HG02763 (cell line): ENCODE results near the gene CHCHD6.

Experiments
- ATAC-seq: cut with Tn5 transposase; IDR thresholded peaks from one replicate; pipeline ENCODE4 v1.9.1; 2021; ENCODE audit warnings: mild to moderate bottlenecking, moderate library complexity; ENCODE audit not compliant: unreplicated experiment

The CHCHD6 gene

DNA sequence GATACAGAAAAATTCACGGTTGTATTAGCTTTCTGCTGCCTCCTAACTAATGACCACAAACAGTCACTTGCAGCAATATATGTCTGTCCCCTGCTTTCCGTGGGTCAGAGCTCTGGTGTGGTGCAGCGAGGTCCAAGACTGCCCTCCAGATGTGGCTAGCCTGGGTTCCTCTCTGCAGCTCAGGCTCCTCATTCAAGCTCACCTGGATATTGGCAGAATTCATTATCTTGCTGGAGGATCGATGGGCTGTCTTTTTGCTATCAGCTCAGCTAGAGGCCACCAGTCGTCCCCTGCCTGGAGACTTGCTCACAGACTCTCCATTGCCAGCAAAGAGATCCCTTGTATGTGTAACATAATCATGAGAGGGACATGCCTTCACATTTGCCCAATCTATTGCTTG is 266.1 kb downstream of the CHCHD6 start:
- no peak for ATAC-seq

DNA sequence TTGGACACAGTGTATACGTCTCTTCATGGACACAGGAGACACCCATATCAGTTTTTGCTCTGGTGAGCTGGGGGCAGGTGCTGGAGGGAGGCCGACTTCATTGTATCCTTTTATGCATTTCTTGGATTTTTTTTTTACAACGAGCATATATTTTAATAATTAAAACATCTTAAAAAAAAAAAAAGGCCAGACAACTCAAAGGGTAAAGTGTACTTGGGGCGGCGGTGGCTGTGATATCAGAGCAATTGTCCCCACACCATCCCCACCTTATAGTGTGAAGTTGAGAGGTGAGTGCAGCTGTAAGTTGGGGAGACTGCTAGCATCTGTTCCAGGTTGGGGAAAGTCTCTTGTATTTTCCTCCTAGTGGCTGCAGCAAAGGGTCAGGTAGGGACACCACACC is 266.9 kb downstream of the CHCHD6 start:
- no peak for ATAC-seq

DNA sequence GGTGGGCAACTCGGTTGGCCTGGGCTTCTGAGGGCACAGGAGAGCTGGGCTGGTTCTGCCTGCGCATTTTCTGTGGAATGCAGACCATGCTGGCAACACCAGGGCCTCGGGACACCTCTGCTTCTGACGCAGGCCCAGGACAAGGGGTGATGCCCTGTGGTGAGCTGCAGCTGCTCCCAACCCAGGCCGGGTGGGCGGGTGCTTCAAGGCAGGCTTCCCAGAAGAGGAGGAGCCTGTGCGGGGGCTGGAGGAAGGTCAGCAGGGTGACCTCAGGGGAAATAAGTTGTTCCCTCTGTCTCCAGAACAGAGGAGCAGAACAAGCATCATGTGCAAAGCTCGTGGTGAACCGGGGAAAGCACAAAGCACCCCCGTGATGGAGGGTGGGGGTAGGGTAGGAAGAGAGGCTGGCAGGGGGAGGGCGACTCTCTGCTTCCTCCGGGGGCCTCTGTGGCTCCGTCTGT is 267.9 kb downstream of the CHCHD6 start:
- no peak for ATAC-seq

DNA sequence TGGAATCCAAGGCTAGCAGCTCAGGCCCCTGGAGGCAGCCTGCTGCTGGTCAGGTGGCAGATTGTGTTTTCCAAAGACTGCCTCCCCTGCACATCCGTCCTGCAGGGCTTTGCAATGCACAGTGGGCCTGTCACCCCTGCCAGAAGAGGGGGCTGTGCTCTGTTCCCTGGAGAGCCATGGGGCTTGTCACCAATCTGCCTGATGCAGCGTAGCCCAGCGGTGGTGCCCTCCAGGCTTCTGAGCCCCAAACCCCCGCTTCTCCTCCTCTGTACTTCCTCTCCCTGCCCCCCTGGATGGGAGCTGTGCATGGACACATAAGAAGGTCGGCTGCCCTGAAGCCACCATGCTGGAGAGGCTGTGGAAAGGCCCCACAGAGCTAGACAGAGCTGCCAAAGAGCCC is 268.8 kb downstream of the CHCHD6 start:
- ATAC-seq, result no peak

DNA sequence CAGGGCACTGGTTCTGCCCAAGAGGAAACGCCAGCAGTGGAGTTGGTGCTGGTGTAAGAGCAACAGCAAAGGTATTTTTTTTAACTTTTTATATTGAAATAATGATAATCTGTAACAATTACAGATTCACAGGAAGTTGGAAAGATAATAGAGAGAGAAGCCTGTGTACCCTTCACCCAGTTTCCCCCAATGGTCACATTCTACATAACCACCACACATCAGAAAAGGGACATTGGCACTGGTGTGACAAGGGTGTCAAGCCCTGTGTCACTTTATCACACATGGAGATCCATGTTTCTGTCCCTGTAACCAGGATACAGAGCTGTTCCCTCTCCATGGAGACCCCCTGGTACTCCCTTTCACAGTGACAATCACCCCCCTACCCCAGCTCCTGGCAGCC is 269.8 kb downstream of the CHCHD6 start:
- ATAC-seq, result no peak

DNA sequence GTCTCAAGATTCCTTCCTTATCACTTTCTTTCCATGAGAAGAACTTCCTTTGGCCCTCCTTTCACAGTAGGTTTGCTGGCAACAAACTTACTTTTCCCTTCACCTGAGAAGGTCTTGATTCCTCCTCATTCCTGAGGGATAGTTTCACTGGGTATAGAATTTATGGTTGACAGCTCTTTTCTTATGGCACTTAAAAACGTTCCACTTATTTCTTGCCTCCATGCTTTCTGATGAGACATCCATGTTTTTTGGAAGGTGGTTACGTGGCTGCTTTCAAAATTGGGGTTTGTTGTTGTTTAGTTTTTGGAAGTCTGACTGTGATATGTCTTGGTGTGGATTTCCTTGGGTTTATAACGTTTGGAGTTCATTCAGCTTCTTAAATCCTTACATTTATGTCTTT is 270.7 kb downstream of the CHCHD6 start:
- ATAC-seq, result no peak

DNA sequence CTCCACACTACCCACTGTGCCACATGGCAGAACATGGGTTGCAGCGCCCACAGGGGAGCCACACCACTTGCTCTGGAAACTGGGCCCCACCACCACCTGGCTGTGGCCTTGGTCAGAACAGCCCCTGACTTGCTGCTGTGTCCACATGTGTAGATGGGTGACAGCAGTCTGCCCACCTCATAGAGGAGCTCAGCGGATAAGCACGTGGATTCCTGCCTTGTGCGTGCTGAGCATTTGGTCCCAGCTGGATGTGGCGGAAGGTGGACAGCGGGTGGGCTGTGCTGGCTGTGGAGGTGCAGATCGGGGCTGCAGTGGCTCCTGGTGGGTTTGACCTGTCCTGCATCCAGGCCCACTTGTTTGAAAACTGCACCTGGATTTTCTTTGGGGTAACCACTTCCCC is 272.9 kb downstream of the CHCHD6 start:
- no peak for ATAC-seq

DNA sequence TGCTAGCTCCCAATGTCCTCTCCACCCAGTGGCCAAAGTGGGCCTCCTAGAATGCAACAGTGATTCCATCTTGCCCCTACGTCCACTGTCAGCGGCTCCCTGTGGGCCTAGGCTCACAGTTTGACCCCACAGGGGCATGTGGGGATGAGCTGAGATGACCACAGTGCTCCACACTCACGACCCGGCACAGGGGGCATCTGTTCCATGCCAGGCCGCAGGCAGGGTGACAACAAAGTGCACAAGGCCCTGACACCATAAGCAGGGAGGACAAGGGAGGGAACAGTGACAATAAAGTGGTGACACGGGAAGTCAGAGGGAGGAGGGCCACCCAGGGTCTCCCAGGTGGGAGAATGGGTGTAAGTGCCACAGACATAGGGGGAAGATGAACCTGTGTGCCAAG is 273.8 kb downstream of the CHCHD6 start:
- no peak for ATAC-seq

DNA sequence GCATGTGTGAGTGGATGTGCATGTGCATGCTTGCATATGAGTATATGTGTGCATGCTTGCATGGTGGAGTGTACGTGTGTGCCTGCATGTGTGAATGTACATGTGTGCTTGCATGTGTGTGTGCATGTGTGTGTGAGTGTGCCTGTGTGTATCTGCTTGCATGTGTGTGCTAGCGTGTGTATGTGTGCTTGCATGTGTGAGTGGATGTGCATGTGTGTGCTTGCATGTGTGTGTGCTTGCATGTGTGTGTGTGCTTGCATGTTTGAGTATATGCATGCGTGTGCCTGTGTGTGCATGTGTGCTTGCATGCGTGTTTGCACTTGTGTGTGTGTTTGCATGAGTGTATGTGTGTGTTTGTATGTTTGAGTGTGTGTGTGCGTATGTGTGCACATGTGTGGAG is 274.3 kb downstream of the CHCHD6 start:
- ATAC-seq, result no peak

DNA sequence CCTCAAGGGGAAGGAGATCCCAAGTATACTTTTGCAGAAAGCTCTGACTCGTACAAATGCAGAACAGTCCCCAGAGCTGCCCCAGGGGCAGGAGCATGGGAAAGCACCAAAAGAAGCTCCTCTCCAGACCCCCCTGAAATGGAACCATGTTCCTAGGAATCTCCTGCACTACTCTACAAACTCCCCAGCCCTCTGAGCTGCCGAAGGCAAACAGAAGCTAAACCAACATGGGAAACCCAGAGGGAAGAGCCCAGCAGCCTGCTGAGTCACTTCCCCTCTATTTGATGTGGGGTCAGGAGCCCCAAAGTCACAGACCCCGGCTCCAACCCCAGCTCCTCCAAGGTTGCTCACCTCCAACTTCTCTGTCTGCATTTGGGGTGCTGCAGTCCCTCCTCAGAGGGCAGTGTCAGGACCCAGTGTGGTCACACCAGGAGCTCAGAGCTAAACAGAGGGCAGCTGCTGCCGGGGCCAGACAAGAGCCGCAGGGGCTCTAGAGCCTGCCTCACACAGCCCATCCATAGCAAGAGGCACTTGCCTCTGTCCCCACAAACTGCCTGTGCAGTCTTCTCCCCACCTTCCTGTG is 275.1 kb downstream of the CHCHD6 start:
- no peak for ATAC-seq

DNA sequence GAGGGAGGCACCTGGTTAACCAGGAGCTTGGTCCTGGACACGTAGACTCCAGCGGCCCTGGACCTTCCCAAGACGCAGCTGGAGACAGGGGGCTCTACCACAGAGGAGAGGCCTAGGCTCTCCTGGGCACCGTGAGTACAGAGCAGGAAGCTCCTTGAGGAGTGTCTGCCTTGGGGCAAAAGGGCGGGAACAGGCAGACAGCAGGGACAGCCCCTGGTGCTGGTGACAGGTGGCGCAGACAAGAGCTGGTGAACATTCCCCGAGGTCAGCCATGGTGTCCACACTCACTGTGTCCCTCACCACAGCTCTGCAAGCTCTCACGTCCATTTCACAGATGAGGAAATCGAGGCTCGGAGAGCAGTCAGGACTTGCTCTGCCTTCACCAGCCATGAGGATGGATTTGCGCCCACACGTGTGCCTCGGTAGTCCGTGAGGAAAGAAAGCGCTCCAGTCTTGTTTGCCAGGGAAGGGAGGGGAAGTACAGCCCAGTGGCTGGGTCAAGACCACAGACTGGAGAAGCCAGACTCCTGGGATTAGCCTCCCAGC is 276.3 kb downstream of the CHCHD6 start:
- ATAC-seq, result no peak

DNA sequence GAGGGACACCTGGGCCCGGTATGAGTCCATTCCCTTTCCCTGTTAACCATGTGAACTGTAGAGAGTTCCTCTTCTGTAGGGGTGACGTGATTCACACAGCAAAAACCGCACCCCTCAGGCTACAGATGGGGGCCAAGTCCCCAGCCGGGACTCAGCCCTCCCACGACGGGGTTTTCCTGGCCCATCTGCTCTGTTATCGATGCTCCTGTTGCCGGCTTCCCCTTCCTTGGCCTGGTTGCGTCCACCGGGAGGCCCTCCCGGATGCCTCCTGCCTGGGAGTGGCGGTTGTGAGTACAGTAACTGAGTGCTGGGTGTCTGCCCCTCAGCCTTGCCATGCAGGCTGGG is 278.1 kb downstream of the CHCHD6 start:
- peak; percentile 30 for ATAC-seq

DNA sequence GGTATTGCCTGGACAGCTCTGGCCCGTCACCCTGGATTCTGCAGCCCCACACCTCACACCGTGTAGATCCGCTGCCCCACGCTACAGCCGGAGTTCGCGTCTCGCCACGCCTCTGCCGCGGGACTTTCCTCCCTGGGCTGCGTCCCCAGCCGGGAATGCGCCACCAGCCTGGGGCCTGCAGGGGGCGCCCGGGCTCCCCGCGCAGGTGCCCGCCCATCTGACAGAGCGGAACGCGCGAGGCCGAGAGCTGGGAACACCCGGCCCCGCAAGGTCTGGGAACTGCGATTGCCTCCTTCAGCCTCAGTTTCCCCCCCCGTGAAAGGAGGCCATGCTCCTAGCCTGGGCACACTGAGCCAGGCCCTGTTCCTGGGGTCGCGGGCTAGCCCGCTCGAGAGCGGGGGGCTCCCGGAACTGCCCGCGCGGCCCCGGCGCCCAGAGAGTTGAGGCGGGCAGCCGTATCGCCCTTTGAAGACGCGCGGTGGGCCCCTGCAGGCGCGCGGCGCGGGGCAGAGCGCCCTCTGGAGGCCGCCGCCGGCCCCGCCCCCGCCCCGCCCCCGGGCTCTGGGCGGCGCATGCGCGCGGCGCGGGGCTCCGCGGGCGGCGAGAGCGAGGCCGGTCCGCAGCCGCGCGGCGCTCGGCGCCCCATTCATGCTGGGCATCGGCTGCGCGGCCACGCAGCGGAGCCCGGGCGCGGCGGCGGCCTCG is 278.6 kb downstream of the CHCHD6 start, which contains the start of gene PLXNA1:
TSS of gene PLXNA1 (plus strand) at position 645 of the 705 bp plus-strand sequence. CDS start 5,479 bp downstream, outside the sequence.
- ATAC-seq, result peak; percentile 65

DNA sequence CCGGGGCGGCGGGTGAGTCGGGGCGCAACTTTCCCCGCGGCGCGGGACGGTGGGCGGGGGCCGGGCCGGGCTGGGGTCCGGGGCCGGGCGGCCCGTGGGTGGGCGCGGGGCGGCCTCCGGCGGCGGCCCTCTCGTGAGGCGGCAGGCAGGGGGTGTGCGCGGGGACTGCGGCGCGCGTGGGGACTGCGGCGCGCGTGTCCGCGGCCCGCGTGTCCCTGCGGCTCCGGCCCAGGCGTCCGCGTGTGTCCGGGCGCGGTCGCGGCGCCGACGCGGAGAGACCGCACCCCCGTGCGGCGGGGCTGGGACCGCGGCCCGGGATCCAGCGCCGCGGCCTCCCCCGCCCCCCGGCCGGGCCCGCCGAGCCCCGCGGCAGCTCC is 279.2 kb downstream of the CHCHD6 start:
- peak; percentile 1 for ATAC-seq

DNA sequence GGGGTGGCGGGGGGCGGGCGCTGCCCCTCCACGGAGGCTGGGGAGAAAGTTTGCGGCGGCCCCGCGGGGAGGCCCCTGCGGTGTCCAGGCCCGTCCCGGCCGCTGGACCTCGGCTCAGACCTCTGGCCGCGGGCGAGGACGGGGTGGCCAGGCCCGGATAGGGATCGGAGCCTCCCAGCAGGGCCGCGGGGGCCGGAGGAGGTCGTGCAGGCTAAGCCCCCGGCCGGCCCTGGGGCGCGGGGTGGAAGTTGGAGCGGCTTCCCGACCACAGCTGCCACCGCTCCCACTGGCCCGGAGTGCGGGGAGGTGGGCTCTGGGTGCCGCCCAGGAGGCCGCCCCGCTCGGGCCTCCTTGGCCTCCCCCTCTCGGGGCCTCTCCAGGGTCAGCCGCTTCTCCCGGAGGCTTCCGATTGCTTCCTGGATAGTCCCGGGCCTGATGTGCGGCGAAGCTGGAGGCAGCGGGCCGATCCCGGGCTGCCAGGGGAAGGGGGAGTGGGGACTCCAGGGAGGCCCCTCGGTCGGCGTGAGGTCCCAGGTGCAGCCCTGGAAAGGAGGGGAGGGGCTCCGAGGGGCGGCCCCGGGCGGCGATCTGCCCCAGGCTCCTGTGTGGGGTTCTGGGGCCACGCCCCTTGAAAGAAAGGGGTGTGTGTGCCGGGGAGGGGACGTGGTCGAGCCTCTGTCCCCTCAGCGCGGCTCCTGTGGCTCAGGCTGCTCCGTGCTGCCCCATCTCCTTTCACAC is 279.8 kb downstream of the CHCHD6 start:
- no peak for ATAC-seq

DNA sequence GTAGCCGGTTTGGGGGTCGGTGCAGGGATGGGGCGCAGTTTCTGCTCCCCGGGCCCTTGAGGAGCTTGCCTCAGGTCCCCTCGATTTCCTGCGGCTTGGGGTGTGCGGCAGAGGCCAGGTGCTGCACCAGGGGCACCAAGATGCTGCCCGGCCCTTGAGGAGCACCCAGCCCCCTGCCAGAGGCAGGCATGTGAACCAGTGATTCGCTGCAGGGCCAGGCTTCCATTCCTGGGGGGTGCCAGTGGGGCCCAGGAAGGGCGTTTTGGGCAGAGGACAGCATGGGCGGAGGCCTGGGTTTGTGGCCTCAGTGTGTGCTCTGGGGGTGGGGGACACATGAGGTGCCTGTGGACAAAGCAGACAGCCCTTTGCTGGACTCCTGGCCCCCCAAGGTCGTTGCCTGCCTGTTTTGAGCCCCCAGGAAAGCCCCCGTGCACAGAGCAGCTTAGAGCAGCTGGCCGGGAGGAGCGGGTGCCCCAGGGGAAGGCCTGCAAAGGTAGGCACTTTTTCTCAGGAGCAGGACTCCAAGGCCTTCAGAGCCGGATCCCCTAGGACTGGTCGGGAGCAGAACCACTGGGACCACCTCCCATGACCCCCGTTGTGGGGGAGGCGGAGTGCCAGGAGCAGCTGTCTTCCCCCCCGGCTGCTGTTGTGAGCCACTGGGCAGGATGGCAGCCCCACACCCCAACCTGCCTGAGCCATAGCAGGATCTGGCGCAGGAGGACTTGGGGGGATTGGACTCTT is 280.5 kb downstream of the CHCHD6 start:
- no peak for ATAC-seq

DNA sequence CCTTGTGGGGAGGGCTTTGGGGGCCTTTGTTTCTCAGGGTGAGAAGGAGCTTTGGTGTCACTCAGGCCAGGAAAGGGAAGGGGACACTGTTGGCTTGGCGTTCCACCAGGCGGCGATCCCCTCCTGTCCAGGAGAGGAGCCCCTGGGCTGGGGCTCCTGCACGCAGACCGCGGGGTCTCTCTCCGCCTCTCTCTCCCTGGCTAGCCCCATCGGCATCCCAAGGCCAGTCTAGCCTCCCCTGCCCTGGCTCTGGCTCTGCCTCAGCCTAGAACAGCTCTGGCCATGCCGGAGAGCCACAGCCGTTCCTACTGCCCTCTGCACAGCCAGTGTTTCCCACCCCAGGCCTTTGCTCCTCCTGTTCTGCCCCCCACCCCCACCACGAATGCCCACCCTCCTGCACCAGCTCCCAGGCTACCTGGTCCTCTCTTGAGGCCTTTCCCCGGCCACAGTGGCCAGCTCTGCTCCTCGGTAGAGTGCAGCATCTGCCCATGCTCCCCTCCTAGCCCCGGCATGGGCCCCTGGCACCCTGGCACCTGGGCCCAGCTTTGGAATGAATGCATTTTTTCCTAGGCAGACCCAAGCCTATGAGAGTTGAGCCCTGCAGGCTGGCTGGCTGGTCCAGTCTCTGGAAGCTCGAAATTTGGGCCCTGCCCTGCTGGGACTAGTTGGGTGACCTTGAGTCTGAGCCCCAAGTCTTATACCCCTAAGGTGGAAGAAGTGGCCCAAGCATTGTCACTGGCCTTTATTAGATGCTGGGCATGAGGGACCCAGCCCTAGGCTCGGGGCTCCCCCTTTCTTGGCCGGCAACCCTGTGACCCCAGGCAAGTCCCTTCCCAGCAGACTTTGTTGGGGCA is 281.3 kb downstream of the CHCHD6 start:
- ATAC-seq, result no peak

DNA sequence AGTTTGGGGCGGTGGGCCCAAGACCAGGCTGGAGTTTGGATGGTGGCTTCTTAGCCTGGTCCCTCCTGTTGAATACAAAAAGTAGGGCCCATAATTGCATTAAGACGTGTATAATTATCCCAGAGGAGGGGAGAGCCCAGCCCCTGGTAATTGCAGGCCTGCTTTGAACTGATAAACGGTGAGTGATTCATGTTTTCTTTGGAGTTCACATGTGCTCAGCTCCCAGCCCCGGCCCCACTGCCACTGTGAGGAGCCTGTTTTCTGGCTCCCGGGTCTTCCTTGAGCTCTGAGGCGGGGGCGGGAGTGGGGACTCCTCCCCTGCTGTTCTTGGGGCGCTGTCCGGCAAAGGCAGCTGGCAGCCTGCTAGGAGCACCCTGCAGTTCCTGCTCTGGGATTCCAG is 282.0 kb downstream of the CHCHD6 start:
- no peak for ATAC-seq

DNA sequence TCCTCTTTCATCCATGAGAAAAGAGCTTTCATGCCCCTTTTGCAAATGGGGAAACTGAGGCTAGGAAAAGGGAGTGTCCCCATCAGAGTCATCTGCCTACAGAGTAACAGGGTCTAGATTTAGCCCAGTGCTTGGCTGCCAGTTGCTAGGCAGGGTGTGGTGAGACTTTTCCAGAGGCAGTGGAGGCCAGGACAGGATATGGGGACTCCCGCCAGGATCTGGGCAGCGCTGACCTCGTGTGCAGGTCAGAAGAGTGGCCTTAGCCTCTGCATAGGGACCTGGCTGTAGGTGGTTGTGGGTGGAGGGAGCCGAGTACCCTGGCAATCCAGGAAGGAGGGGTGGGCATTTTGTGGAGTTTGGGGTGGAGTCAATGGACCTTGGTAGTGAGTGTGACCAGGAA is 283.1 kb downstream of the CHCHD6 start:
- ATAC-seq, result no peak

DNA sequence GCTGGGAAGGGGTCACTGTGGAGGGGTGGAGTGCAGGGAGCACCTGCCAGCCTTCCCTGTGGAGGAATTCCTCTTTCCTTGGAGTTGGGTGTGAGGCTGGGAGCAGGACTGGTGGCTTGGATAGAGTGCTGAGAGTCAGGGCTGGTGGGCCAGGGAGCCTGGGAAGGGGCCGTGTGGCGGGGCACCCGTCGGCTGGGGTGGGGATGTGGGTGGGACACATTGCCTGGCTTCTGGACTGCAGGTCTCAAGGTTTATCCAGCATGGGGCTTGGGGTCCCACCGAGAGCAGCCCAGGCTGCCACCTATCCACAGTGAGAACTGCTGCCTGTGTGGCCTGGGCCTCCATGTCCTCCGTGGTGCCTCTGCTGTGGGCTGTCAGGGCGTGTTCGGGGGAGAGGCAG is 283.6 kb downstream of the CHCHD6 start:
- ATAC-seq, result no peak
